ENCODE data around the gene GABBR2.
"Not testable (repeated sequence)": the region's sequence is repeated elsewhere in the genome, so short reads cannot be mapped to it uniquely, and the experiment has no call there.

DNA sequence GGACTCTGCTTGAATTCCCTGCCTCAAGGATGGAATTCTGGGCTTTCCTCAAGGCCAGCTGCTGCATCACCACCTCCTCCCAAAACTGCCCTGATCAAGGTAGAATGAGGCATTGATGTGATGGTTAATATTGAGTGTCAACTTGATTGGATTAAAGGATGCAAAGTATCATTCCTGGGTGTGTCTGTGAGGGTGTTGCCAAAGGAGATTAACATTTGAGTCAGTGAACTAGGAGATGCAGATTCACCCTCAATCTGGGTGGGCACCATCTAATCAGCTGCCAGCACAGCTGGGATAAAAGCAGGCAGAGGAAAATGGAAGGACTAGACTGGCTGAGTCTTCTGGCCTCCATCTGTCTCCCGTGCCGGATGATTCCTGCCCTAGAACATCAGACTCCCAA, 23.9 kb downstream of the GABBR2 start:
- TF ChIP-seq CTCF (IDR thresholded peaks at IDR 0.05); REST (IDR thresholded peaks at IDR 0.05; ENCODE audit: insufficient read depth in 1 of 2, low read depth in 2 of 2, low read length in 1 of 2); SIN3A (IDR thresholded peaks at IDR 0.05; ENCODE audit: borderline replicate concordance, insufficient read depth, low read depth, low read length); POLR2AphosphoS5 (IDR thresholded peaks at IDR 0.05; ENCODE audit: low read depth, low read length): not testable (repeated sequence)
